ENCODE measurements around the gene CROCC.

Gene CROCC

GRCh38 chr1:16968372-16968771 is 46.6 kb downstream of the CROCC start:
- peak; percentile 32 for DNase-seq (ENCODE audit: low spot score)

GRCh38 chr1:16969057-16969611 is 47.4 kb downstream of the CROCC start:
- DNase-seq (ENCODE audit: low spot score): no peak

DNA sequence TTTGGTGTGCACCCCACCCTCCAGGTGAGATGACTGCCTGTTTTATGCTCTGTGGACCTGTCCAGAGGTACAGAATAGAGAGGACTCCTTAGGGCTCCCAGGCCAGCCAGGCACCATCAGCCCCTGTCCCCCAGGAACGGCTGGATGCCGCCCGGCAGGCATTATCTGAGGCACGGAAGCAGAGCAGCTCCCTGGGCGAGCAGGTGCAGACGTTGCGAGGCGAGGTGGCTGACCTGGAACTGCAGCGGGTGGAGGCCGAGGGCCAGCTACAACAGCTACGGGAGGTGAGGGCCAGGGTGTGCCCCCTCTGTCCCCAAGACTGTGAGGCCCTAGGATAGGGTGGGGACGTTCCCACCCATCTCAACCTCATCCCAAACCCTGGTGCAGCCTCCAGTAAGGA is 47.9 kb downstream of the CROCC start:
- DNase-seq (ENCODE audit: low spot score): no peak

DNA sequence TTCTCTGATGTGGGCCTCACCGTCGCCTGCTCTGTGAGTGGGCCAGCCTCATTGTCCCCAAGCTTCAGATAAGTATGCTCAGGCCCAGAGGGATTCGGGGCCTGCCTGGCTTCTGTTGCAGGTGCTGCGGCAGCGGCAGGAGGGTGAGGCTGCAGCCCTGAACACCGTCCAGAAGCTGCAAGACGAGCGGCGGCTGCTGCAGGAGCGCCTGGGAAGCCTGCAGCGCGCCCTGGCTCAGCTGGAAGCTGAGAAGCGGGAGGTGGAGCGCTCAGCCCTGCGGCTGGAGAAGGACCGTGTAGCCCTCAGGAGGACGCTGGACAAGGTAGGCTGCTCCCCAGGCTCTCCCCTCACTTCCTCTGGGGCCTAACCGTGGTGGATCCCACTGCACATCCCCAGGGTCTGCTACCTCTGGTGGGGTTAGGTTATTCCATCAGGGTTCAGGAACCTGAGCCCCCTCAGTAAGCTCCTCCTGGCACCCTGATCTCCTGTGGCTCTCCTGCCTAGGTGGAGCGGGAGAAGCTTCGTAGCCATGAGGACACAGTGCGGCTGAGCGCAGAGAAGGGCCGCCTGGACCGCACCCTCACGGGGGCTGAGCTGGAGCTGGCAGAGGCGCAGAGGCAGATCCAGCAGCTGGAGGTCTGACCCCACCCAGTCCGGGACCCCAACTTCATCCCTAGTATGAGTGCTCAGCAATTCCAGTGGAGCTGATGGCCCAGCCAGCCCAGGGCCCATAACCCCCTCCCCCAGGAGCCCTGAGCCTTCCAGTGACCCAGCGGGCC is 48.6 kb downstream of the CROCC start:
- no peak for DNase-seq (ENCODE audit: low spot score)

GRCh38 chr1:16971341-16972188 is 49.8 kb downstream of the CROCC start:
- no peak for DNase-seq (ENCODE audit: low spot score)

DNA sequence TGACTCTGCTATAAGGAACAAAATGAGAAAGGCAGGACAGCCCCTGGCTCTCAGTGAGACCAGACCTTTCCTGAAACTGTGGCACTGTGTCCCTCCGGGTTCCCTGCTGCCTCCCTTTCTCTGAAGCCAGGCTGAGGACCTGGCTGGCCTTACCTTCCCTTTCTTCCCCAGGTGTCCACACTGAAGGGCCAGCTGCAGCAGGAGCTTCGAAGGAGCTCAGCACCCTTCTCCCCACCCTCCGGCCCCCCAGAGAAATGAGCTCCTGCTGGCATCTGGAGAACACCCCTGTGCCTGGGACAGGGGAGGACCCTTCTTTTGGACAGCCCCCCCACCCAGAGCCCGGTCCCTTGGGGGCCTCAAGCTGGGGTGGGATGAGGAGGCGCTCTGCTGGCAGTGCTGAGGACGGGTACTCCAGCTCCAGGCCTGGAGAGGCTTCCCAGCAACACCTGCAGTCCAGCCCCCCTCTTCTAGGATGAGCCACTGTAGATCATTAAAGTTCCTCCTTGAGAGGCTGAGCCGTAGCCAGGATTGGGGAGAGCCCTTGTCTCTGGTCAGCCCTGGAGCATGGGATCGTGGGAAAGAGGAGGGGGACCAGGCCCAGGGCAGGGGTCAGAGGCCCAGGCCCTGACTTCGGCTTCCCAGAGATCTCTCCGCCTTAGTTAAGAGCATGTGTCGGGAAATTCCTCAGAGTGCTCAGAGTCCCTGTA is 50.6 kb downstream of the CROCC start:
- no peak for DNase-seq (ENCODE audit: low spot score)

GRCh38 chr1:16973215-16973614 is 51.5 kb downstream of the CROCC start:
- no peak for DNase-seq (ENCODE audit: low spot score)

DNA sequence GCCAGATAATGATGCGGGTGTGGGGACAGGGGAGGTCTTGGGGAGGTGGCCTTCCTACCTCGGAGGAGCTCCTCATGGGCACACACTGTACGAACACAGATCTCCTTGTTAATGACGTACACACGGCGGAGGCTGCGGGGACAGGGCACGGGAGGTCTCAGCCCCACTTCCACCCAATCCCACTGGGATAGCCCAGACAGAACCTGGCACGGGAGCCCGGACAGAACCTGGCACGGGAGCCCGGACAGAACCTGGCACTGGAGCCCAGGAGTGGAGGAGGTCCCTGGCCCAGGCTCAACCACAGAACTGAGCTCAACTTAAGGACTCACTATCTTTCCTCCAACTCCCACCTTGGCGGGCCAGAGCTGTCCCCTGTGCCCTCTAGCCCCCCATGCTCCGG is 53.5 kb downstream of the CROCC start:
- DNase-seq (ENCODE audit: low spot score): no peak

GRCh38 chr1:16975838-16976237 is 54.1 kb downstream of the CROCC start:
- DNase-seq (ENCODE audit: low spot score): no peak

DNA sequence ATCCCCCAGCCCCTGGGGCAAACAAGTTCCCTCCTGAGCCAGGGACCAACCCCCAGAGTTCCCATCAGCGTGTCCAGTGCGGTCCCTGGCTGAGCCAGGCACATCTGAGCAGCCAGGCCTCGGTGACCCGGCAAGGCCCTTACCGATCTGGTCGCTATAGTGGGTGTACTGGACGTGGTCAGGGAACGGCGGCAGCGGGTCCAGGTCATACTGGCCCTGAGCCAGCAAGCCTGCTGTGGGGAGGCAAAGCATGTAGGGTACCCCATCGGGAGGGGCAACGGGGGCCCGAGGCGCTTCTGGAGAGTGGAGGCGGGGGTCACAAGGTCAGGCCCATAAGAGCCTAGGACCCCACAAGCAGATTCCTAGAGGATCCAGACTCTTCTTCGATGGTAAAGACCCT is 55.2 kb downstream of the CROCC start:
- DNase-seq (ENCODE audit: low spot score): no peak

DNA sequence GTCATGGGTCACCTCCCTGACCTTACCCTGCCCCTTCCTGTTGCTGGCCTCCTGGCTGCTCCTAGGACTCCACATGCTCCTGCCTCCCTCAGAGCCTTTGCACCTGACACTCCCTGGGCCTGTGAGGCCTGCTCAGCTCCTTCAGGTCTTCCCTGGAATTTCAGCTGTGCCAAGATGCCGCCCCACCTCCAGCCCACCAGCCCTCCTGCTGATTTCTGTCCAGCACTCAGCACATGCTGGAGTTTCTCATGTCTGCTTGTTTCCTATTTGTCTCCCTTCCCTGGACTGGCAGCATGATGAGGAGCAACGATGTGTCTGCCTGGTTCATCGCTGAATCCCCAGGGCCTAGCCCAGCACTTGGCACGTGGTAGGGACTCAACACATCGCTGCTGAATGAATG is 55.6 kb downstream of the CROCC start:
- DNase-seq (ENCODE audit: low spot score): no peak

GRCh38 chr1:16978139-16978538 is 56.4 kb downstream of the CROCC start:
- DNase-seq (ENCODE audit: low spot score): no peak

GRCh38 chr1:16978567-16979474 is 57.1 kb downstream of the CROCC start:
- DNase-seq (ENCODE audit: low spot score): no peak

DNA sequence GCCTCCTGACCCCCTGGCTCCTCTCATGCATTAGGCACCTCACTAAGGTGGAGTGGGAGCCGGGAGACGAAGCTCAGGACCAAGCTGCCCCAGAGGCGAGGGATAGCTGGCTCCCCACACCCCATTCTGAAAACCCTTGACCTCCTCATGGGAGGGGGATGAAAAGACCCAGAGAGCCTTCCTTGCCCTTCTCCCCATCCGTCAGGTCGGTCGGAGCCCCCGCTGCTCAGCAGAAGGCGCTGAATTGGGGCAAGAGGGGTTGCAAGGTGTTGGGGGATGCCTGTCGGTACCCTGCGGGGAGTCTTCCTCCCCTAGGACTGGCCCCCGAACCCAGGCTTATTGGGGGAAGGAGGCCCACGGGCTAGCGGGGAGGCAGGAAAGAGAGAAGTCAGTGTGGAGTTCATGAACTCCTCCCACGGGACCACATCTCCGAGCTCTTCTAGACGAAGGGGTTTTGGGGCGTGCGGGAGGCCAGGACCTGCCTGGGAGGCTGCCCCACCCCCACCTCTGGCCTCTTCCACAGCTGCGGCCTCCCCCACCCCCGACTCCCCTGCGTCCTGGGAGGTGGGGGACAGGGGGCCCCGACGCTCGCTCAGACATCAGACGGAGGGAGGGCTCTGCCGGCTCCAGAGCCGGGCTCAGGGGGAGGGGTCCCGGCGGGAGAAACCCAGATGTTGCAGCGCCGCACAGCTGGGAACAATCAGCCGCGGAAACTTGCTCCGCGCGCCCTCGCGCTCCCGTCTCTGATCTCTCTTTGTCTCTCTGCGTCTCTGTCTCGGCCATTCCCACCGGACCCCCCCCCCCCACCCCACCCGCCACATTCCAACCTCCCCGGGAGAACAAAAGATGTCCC is 58.0 kb downstream of the CROCC start:
- no peak for DNase-seq (ENCODE audit: low spot score)

DNA sequence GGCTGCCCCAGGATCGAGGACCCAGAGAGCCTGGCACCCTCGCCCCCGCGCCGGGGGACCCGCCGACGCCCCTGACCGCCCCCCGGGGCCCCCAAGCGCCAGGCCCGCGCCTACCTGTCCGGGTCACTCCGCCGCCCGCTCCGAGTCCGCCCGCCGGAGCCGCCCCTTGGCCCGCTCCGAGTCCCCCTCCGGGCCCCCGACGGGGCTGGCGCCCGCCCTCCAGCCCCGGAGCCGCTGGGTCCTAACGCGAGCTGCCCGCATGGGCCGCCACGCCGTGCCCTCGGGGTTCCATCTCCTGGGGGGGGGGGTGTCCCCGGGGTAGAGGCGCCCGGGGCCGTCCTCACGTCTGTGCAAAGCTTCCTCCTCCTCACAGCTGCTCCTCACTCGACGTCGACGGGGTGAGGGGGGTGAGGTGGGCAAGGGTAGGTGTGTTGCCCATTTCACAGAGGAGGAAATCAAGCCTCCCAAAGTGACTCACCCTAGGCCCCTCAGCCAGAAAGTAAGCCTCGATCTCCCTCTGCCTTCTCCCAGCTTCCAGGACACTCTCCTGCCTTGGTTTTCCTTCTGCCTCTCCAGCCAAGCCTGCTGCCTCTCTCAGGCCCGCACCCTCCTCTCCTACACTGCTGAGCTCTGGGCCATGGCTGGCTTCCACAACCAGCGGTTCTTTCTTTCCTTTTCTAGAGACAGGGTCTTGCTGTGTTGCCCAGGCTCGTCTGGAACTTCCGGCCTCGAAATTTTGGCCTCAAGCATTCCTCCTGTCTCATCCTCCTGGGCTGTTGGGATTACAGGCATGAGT is 58.9 kb downstream of the CROCC start, which contains the start of gene MFAP2:
Gene MFAP2 (minus strand): TSS at position 148 of the 796 bp plus-strand sequence. CDS start 2,347 bp downstream, outside the sequence.
- no peak for DNase-seq (ENCODE audit: low spot score)

DNA sequence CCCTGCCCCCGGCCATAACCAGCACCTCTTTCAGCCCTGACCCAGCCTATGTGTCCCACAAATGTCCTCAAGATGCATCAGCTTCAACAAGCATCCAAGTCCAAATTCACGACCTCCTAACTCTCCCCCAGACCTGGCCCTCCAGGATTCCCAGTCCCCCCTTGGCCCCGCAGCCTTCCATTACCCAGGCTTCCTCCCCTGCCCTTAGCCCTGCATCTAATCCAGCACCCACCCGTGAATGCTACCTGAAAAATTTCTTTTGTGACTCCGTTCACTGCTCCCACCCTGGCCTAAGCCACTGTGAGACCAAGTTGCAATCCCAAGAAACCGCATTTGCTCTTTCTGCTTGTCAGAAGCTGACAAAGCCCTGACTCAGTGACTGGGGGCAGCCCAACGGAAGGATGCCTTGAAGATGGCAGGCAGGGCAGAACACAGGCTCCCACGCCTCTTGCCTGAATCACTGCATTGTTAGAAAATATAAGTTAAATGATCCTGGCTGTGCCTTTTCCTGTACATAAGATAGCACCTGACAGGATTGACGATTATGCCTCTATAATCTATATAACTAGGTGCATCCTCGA is 59.6 kb downstream of the CROCC start:
- DNase-seq (ENCODE audit: low spot score): peak; percentile 85

GRCh38 chr1:16982902-16983301 is 61.2 kb downstream of the CROCC start:
- DNase-seq (ENCODE audit: low spot score): no peak

- no peak for DNase-seq (ENCODE audit: low spot score)
These were observed 61.9 kb downstream of the CROCC start for GRCh38 chr1:16983649-16984048.

GRCh38 chr1:16984717-16985116 is 63.0 kb downstream of the CROCC start:
- DNase-seq (ENCODE audit: low spot score): no peak

All from RKO (cell line).